ENCODE data around the gene LRP6. TPM values are rescaled to one million over a fixed set of nuclear protein-coding genes. Genes with fewer than 3 reads are reported as not detected.
A peak's percentile ranks its signal among the peaks of the same experiment; 100 is the strongest.
"Not testable (repeated sequence)": the region's sequence is repeated elsewhere in the genome, so short reads cannot be mapped to it uniquely, and the experiment has no call there.

Gene LRP6
- polyA plus RNA-seq, 4 donors = 59.1 to 62.4 (median 60.9) TPM

- peak in 2 of 4 donors; percentile 44 to 56 for DNase-seq (ENCODE audit: low read depth in 4 of 4, low spot score in 3 of 4)
Measured at GRCh38 chr12:12266389-12266872, 413 bp downstream of the LRP6 start.

- DNase-seq (ENCODE audit: low read depth in 4 of 4, low spot score in 3 of 4) = peak in 2 of 4 donors; percentile 9 to 21
Measured at GRCh38 chr12:12265571-12266388, 1.1 kb downstream of the LRP6 start.

DNA sequence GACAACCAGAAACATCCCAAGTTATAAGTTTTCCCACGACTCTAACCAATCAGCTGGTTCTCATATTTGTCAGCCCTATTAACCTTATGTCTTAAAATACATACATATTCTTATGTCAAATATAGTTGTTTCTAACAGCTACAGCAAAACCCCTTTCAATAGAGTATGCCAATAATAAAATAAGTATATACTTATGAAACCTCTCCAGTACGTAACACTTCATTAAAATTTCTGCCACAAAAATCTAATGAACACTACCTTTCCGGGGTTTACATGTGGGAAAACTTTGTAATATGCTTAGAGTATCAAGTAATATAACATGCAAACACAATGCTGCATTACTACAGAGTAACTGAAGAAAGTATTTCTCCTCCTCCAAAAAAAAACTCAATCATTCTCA lies 1.8 kb downstream of the LRP6 start:
- DNase-seq (ENCODE audit: low read depth in 4 of 4, low spot score in 3 of 4) = no peak

DNA sequence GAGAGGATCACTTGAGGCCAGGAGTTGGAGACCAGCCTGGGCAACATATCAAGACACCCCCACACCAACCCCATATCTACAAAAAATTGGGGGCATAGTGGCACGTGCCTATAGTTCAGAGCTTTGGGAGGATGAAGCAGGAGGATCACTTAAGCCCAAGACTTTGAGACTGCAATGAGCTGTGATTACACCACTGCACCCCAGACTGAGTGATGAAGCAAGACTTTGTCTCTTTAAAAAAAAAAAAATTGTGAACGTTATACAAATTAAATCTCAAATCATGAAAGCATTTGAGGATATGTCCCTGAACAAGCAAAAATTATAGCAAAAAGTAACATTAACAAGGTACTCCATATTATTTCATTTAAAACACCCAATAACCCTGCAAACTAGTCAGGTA lies 2.9 kb downstream of the LRP6 start:
- DNase-seq (ENCODE audit: low read depth in 4 of 4, low spot score in 3 of 4) = no peak

GRCh38 chr12:12256291-12256757 lies 10.5 kb downstream of the LRP6 start:
- DNase-seq (ENCODE audit: low read depth in 4 of 4, low spot score in 3 of 4) = not testable (repeated sequence)

DNA sequence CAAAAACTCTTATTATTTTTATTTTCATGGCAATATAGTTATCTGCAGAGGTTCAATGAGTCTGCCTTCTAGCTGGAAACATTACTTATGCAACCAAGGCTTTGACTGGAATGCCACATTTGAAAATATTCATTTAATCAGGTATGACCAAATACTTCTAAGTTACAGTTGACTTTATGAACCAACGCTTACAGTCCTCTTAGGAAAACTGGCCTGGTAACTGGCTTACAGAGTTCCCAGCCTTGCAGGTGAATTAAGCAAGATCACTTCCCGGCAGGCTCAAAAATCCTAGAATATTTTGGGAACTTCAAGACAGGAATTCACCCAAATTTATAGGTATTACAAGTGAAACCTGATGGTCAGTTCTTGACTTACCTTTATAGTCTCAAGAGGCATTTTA lies 12.3 kb downstream of the LRP6 start:
- DNase-seq (ENCODE audit: low read depth in 4 of 4, low spot score in 3 of 4) = no peak

- DNase-seq (ENCODE audit: low read depth in 4 of 4, low spot score in 3 of 4) = no peak
Measured at GRCh38 chr12:12249216-12250050, 17.4 kb downstream of the LRP6 start.

DNA sequence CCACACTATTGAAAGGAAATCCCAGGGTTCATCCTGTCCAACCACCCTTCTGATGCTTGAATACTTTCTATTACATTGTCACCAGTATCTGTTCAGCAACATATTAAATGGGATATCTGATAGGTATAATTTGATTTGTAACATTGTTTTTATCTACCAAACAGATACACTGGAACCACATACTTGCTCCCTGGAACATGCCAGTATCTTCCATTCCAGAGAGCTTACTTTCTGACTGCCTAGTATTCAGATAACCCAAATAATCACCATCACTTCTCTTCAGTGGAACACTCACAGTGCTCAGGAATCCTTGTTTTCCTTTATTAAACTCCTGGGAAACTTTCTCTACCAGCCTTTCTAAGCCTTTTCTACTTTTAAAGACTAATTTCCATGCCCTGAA lies 19.3 kb downstream of the LRP6 start:
- no peak for DNase-seq (ENCODE audit: low read depth in 4 of 4, low spot score in 3 of 4)

- DNase-seq (ENCODE audit: low read depth in 4 of 4, low spot score in 3 of 4) = no peak
Measured at GRCh38 chr12:12244341-12244740, 22.5 kb downstream of the LRP6 start.

- no peak for DNase-seq (ENCODE audit: low read depth in 4 of 4, low spot score in 3 of 4)
Measured at GRCh38 chr12:12240662-12241340, 26.0 kb downstream of the LRP6 start.

DNA sequence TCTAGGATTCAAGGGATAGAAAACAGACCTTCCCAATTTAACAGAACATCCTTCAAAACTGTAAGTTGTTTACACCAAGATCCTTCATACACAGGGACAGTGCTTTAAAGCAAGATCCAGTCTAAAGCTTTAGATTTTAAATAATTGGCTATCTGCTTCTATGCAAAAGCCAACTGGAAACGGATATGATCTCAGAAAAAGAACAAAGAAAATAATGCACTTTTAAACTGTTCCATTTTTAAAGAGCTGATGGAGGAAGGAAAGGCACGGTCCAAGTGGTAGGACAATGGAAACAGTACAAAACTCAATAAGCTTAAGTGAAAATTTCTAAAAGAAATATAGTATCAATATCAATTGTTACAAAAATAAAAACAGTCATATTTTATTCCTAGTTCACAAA lies 27.7 kb downstream of the LRP6 start:
- no peak for DNase-seq (ENCODE audit: low read depth in 4 of 4, low spot score in 3 of 4)

GRCh38 chr12:12238605-12239004 lies 28.2 kb downstream of the LRP6 start:
- no peak for DNase-seq (ENCODE audit: low read depth in 4 of 4, low spot score in 3 of 4)

DNA sequence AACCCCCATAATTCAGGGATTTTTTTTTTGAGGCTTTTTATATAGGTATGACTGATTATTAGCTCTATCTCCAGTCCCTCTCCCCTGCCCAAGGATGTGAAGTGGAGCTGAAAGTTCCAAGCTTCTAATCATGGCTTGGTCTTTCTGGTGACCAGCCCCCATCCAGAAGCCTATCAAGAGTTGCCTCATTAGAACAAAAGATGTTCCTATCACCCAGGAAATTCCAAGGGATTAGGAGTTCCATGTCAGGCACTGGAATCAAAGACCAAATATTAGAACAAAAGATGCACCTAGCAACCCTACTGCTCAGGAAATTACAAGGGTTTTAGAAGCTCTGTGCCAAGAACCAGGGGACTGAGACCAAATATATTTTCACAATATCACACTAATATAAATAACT lies 29.9 kb downstream of the LRP6 start:
- DNase-seq (ENCODE audit: low read depth in 4 of 4, low spot score in 3 of 4) = no peak

DNA sequence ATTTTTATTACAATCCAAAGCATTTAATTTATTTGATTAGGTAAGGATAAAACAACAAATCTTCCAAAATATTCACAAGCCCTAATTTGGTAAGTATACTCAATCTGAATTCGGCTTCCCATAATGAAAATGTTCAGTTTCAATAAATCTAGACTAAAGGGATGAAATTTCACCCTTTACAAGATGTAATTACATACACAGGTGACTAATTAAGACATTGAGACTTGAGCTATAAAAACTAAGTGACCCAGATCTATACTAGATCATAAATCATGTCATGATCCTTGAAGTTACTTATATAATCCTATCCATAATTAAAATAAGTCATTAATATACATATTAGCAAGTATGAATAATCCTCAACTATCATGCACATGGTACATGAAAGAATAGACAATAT lies 36.6 kb downstream of the LRP6 start:
- no peak for DNase-seq (ENCODE audit: low read depth in 4 of 4, low spot score in 3 of 4)

GRCh38 chr12:12229556-12230092 lies 37.2 kb downstream of the LRP6 start:
- no peak for DNase-seq (ENCODE audit: low read depth in 4 of 4, low spot score in 3 of 4)

GRCh38 chr12:12228402-12228801 lies 38.4 kb downstream of the LRP6 start:
- DNase-seq (ENCODE audit: low read depth in 4 of 4, low spot score in 3 of 4) = no peak

- DNase-seq (ENCODE audit: low read depth in 4 of 4, low spot score in 3 of 4) = no peak
Measured at GRCh38 chr12:12226187-12226586, 40.7 kb downstream of the LRP6 start.

DNA sequence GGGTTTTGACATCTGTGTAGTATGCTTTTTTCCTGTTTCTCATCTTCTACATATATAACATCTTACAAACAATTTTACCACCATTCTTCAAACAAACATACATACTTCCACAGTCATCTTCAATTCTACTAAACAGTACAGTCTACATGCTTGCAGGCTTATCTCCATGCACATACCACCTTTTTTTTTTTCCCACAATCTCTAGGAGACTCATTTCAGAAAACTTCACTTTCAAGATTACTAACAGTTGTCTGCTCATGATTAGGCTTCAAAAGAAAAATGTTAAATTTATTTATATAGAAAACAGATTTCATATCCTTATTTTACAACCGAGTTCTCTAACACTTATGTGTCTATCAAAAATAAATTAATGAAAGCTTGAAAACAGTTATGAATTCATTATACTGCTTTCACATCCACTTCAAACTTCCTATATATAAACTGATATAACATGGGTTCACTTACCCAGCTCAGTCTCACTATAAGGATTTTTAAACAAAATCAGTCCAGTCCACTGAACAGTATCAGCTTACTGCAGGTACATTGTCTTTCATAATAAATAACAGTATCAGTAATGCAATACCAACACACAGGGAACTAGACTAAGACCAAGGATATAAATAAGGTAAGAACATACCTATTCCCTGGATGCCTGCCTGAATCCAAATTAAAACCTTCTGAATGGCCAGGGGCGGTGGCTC lies 42.5 kb downstream of the LRP6 start:
- DNase-seq (ENCODE audit: low read depth in 4 of 4, low spot score in 3 of 4) = no peak

DNA sequence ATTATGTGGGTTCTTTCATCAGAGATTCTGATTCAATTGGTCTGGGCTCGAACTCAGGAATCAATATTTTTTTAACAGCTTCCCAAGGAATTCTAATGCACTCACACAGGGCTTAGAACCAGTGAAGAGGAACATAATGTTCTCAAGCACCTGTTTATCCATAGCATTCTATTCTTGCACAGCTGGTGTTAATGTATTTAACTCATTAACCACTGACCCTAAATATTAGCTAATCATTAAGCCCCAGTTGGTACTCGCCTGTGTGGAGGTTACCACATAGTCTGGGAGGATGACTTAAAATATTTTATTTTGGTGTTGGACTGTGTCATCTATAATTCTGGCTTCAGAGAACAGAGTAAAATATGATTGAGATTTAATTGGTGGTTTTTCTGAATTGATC lies 45.3 kb downstream of the LRP6 start:
- DNase-seq (ENCODE audit: low read depth in 4 of 4, low spot score in 3 of 4) = peak in 2 of 4 donors; percentile 31 to 43

DNA sequence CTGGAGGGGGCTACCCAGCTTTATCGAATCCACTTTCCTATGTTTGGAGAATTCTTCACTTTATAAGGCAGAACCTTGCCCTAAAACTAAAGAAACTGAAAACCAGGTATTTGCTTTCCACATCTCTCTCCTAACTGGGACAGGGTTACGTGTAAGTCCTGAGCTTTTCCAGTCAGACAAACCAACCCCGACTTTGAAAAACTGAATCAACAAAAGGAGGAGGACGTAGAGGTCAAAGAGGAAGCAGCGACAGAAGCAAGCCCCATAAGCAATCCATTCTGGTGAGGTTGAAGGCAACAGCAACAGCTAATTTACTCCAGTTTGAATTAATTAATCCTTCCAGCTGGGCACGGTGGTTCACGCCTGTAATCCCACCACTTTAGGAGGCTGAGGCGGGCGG lies 47.2 kb downstream of the LRP6 start:
- DNase-seq (ENCODE audit: low read depth in 4 of 4, low spot score in 3 of 4) = no peak
